DND-41 (cell line): Measurements from ENCODE around the gene TREM1.

Experiments used
- ATAC-seq: fragments of 200-7000 bp; cut with Tn5 transposase; 3 replicates; pipeline ENCODE4 v1.9.1; 2021; ENCODE audit warnings: low read depth; ENCODE audit not compliant: insufficient read depth
- DNase-seq: peaks from one replicate; pipeline ENCODE4 v3.0.0-alpha.2; 2020
- H2AFZ ChIP-seq: 2 replicates; pipeline ENCODE4 v1.6.0; 2012; ENCODE audit warnings: low read depth, low read length
- H3K27ac ChIP-seq: 2 replicates; pipeline ENCODE4 v1.5.1; 2012; ENCODE audit warnings: low read length, inconsistent platforms
- H3K27me3 ChIP-seq: fragments of 200-600 bp; sonication (generic); 2 replicates; pipeline ENCODE4 v1.6.0; 2012; ENCODE audit warnings: low read length, mild to moderate bottlenecking, inconsistent platforms; ENCODE audit not compliant: insufficient read depth, poor library complexity
- H3K36me3 ChIP-seq: 2 replicates; pipeline ENCODE4 v1.5.1; 2012; ENCODE audit warnings: low read length, inconsistent platforms; ENCODE audit not compliant: insufficient read depth
- H3K4me1 ChIP-seq: 2 replicates; pipeline ENCODE4 v1.5.1; 2012; ENCODE audit warnings: mild to moderate bottlenecking, low read length; ENCODE audit not compliant: insufficient read depth
- H3K4me2 ChIP-seq: 2 replicates; pipeline ENCODE4 v1.6.0; 2012; ENCODE audit warnings: mild to moderate bottlenecking, moderate library complexity, low read length, inconsistent platforms; ENCODE audit not compliant: insufficient read depth
- H3K4me3 ChIP-seq, 2 experiments: fragments of 200-600 bp in 1 of 2; shearing (Covaris generic) in 1 of 2; 2 replicates each; pipeline ENCODE4 v1.5.1; 2012 to 2016; ENCODE audit warnings: inconsistent platforms in 2 of 2, low read length in 2 of 2, mild to moderate bottlenecking in 2 of 2, low read depth in 1 of 2, moderate library complexity in 1 of 2
- H3K79me2 ChIP-seq: 2 replicates; pipeline ENCODE4 v1.6.0; 2012; ENCODE audit warnings: low read length, inconsistent platforms; ENCODE audit not compliant: insufficient read depth
- H3K9ac ChIP-seq: 2 replicates; pipeline ENCODE4 v1.6.0; 2012; ENCODE audit warnings: low read depth, mild to moderate bottlenecking, inconsistent platforms, low read length, moderate library complexity
- H3K9me3 ChIP-seq: 2 replicates; pipeline ENCODE4 v1.5.1; 2012; ENCODE audit warnings: low read length, moderate library complexity, mild to moderate bottlenecking, inconsistent platforms; ENCODE audit not compliant: insufficient read depth, severe bottlenecking
- H4K20me1 ChIP-seq: 2 replicates; pipeline ENCODE4 v1.6.0; 2012; ENCODE audit warnings: low read length; ENCODE audit not compliant: insufficient read depth
- CTCF ChIP-seq: IDR thresholded peaks from 2 replicates; pipeline ENCODE4 v1.5.1; 2012; ENCODE audit warnings: borderline replicate concordance, low read length, moderate library complexity, mild to moderate bottlenecking; ENCODE audit not compliant: poor library complexity, severe bottlenecking; ENCODE audit errors: extremely low read depth
- EZH2 ChIP-seq: IDR thresholded peaks from 3 replicates; pipeline ENCODE4 v1.6.1; 2012; ENCODE audit warnings: borderline replicate concordance, low read depth, mild to moderate bottlenecking, moderate library complexity, low read length, inconsistent platforms; ENCODE audit not compliant: severe bottlenecking

Gene TREM1

GRCh38 chr6:41283600-41283999 is 2.9 kb downstream of the TREM1 start:
- no peaks in the 10 kb centered on the region for H3K27me3 ChIP-seq
- H3K4me1 ChIP-seq, result peaks cover 9% of the 10 kb centered on the region
- ATAC-seq (no peak), DNase-seq (no peak)
- H2AFZ ChIP-seq, result no peak overlapping the region
- H4K20me1 ChIP-seq, result no peaks in the 10 kb centered on the region
- H3K4me3 ChIP-seq, result no peak overlapping the region
- no peaks in the 10 kb centered on the region for H3K79me2 ChIP-seq
- H3K36me3 ChIP-seq, result no peaks in the 10 kb centered on the region
- H3K9me3 ChIP-seq, result no peaks in the 10 kb centered on the region
- no peak for TF ChIP-seq CTCF
- TF ChIP-seq EZH2, result no peak
- H3K27ac ChIP-seq, result no peak overlapping the region
- H3K9ac ChIP-seq, result no peak overlapping the region
- no peak overlapping the region for H3K4me2 ChIP-seq

GRCh38 chr6:41280381-41281057 is 6.0 kb downstream of the TREM1 start:
- Histone ChIP-seq H3K9ac (no peak overlapping the region), H3K27ac (no peak overlapping the region), H3K36me3 (no peaks in the 10 kb centered on the region), H2AFZ (no peak overlapping the region), H3K9me3 (no peaks in the 10 kb centered on the region), H3K4me2 (no peak overlapping the region), H4K20me1 (no peaks in the 10 kb centered on the region), H3K4me1 (peaks cover 10% of the 10 kb centered on the region), H3K27me3 (no peaks in the 10 kb centered on the region), H3K4me3 (no peak overlapping the region), H3K79me2 (no peaks in the 10 kb centered on the region)
- TF ChIP-seq EZH2 (no peak), CTCF (no peak)
- DNase-seq, result no peak
- no peak for ATAC-seq

- no peaks in the 10 kb centered on the region for H3K79me2 ChIP-seq
- no peak overlapping the region for H3K27ac ChIP-seq
- H2AFZ ChIP-seq, result no peak overlapping the region
- DNase-seq (peak; percentile 86), ATAC-seq (peak; percentile 92)
- no peak overlapping the region for H3K4me3 ChIP-seq
- H3K27me3 ChIP-seq, result no peaks in the 10 kb centered on the region
- H3K4me2 ChIP-seq, result no peak overlapping the region
- no peaks in the 10 kb centered on the region for H3K36me3 ChIP-seq
- TF ChIP-seq EZH2 (no peak), CTCF (peak; percentile 82)
- H3K9me3 ChIP-seq, result no peaks in the 10 kb centered on the region
- H4K20me1 ChIP-seq, result no peaks in the 10 kb centered on the region
- H3K4me1 ChIP-seq, result peaks cover 10% of the 10 kb centered on the region
- no peak overlapping the region for H3K9ac ChIP-seq
Observed at GRCh38 chr6:41278699-41279405, 7.6 kb downstream of the TREM1 start.
